MM.1S (cell line): ENCODE data around the gene TNN.

Experiments used
- CTCF ChIP-seq: fragments of 300-600 bp; sonication (generic); IDR thresholded peaks from 2 replicates; pipeline ENCODE4 v1.5.1; 2016; ENCODE audit warnings: antibody characterized with exemption, low read length, mixed read lengths
- EZH2 ChIP-seq: fragments of 300-600 bp; sonication (generic); optimal IDR thresholded peaks from 2 replicates; pipeline ENCODE3; 2017; ENCODE audit warnings: low read depth, mild to moderate bottlenecking, antibody characterized with exemption, low read length, mixed read lengths
- EZH2phosphoT487 ChIP-seq: fragments of 300-600 bp; sonication (generic); IDR thresholded peaks from 2 replicates; pipeline ENCODE4 v1.6.1; 2018; ENCODE audit warnings: antibody characterized with exemption, low read length

DNA sequence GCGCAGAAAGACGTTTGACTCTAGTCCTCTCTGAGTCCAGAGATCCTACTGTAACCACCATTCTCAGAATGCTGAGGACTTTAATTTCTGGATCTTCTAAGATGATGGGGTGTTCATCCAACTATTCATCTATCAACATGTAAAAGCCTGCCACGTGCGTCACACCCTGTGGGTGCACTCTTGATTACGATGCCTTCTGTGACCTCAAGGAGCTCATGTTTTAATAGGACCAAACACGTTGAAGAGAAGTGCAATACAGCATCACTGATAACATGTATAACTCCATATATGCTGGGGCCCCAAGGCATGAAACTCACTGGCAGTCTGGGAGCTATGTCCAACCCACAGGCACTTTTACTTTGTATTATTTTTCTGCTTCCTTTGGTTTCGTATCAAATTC, 105.9 kb downstream of the TNN start:
- TF ChIP-seq EZH2 (no peak), CTCF (no peak), EZH2phosphoT487 (no peak)
